OCI-LY1 (cell line): Measurements from ENCODE around the gene METTL3.

Source experiments
- EZH2 ChIP-seq: fragments of 200-600 bp; sonication (generic), shearing (Covaris generic); IDR thresholded peaks from 2 replicates; pipeline ENCODE4 v1.8.0; 2017; ENCODE audit warnings: borderline replicate concordance, mixed run types, mild to moderate bottlenecking, antibody characterized with exemption, low read length, moderate library complexity, mixed read lengths
- TF ChIP-seq, protein P1 (sequence below): fragments of 200-600 bp; sonication (generic), shearing (Covaris generic); IDR thresholded peaks from 2 replicates; pipeline ENCODE4 v1.5.1; 2017; ENCODE audit warnings: mild to moderate bottlenecking, antibody characterized with exemption, low read length, moderate library complexity, mixed read lengths

DNA sequence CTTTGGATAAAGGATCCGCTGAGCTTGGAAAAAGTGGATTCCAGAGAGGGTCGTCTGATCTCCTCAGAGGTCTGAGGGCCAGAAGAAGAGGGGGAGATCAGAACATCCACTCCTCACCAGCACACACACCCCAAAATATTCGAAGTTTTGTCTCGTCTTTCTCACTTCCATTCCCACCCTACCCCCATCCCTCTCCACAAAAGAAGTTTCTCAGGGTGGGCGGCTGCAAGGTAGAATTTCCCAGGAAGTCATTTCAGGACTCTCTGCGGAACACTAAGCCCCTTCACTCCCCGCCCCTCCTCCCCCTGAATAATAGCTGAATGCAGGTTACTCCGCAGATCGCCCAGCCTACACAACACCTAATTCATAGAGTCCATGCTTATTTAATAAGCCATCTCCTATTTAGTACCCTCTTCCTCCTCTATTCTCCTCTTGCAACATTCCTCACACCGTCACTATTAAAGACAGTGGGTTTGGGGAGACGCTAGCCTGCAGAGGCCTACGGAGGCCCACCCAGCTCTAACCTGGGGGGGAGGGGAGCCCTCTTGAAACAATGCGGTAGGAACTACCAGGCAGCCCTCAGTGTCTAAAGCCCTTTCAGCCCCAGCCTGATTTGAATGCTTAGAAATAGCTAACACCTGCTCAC, 15.7 kb upstream of the METTL3 start:
- TF ChIP-seq, protein P1, sequence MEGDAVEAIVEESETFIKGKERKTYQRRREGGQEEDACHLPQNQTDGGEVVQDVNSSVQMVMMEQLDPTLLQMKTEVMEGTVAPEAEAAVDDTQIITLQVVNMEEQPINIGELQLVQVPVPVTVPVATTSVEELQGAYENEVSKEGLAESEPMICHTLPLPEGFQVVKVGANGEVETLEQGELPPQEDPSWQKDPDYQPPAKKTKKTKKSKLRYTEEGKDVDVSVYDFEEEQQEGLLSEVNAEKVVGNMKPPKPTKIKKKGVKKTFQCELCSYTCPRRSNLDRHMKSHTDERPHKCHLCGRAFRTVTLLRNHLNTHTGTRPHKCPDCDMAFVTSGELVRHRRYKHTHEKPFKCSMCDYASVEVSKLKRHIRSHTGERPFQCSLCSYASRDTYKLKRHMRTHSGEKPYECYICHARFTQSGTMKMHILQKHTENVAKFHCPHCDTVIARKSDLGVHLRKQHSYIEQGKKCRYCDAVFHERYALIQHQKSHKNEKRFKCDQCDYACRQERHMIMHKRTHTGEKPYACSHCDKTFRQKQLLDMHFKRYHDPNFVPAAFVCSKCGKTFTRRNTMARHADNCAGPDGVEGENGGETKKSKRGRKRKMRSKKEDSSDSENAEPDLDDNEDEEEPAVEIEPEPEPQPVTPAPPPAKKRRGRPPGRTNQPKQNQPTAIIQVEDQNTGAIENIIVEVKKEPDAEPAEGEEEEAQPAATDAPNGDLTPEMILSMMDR, result no peak
- TF ChIP-seq EZH2, result no peak
